Measurements from ENCODE around the gene PRXL2A. TPM values are rescaled to one million over a fixed set of nuclear protein-coding genes. Genes with fewer than 3 reads are reported as not detected.

The PRXL2A gene
- total and polyA plus RNA-seq, 9 donors: 24.8 to 58.9 (median 43.7) TPM

DNA sequence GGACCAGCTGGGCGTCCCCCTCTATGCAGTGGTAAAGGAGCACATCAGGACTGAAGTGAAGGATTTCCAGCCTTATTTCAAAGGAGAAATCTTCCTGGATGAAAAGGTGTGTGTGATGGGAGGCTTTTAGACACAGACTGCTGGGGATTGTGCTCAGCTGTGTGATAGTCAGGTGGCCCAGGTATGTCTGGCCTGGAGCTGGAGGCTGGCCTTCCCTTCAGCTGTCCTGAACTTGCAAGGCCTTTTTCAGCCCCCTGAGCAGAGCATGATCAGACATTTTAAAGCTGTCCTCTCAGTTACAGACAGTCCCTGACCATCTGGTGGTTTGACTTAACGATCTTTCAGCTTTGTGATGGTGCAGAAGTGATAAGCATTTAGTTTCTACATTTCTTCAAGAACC lies 17.6 kb downstream of the PRXL2A start:
- Histone ChIP-seq H3K4me3 (no peak overlapping the region), H3K9me3 (no peaks in the 10 kb centered on the region), H3K4me1 (ENCODE audit: insufficient read depth) (peaks cover 4% of the 10 kb centered on the region), H3K27me3 (no peaks in the 10 kb centered on the region), H3K27ac (no peak overlapping the region), H3K36me3 (no peaks in the 10 kb centered on the region)
- 77 to 84% (median 84%) methylated on average over 2 of the region's 2 CpGs for WGBS, 3 donors
- intact Hi-C loops (cut with DNase I): no loop called here
- DNase-seq: no peak
- TF ChIP-seq CTCF (IDR thresholded peaks at IDR 0.05) (no peak), POLR2A (IDR thresholded peaks at IDR 0.05) (no peak), EP300 (IDR thresholded peaks at IDR 0.05) (no peak)

DNA sequence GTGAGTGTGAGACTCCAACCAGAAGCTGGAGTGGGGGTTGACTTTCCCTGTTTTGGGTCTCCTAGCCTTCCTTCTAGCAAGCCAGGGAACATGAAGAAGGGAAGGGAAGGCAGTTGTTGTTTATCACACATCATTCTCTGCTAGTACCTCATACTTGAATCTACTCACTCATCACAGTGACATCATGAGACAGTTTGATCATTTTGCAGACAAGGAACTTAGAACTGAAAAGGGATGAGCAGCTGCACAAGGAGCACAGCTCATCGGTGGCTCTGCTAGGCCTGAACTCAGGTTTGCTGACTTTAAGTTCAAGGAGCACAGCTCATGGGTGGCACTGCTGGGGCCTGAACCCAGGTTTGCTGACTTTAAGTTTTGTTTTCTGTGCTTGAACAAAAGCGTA lies 19.2 kb downstream of the PRXL2A start:
- H3K36me3 ChIP-seq: no peaks in the 10 kb centered on the region

GRCh38 chr10:80429521-80429973 lies 21.2 kb downstream of the PRXL2A start:
- H3K4me3 ChIP-seq: no peak overlapping the region
- TF ChIP-seq CTCF (IDR thresholded peaks at IDR 0.05) (no peak), EP300 (IDR thresholded peaks at IDR 0.05) (no peak), POLR2A (IDR thresholded peaks at IDR 0.05) (no peak)
- no peak overlapping the region for H3K27ac ChIP-seq
- H3K27me3 ChIP-seq: no peaks in the 10 kb centered on the region
- DNase-seq: no peak
- 81 to 92% (median 90%) methylated on average over 9 of the region's 9 CpGs for WGBS, 3 donors
- no peaks in the 10 kb centered on the region for H3K9me3 ChIP-seq
- no peaks in the 10 kb centered on the region for H3K36me3 ChIP-seq
- intact Hi-C loops (cut with DNase I): no loop called here
- no peaks in the 10 kb centered on the region for H3K4me1 ChIP-seq (ENCODE audit: insufficient read depth)

More for the DNA sequence above, 19.2 kb downstream of the PRXL2A start:
- H3K4me3 ChIP-seq: no peak overlapping the region
- H3K27ac ChIP-seq: no peak overlapping the region
- no peaks in the 10 kb centered on the region for H3K4me1 ChIP-seq (ENCODE audit: insufficient read depth)
- TF ChIP-seq EP300 (IDR thresholded peaks at IDR 0.05): no peak
- TF ChIP-seq POLR2A (IDR thresholded peaks at IDR 0.05): no peak
- no peak for TF ChIP-seq CTCF (IDR thresholded peaks at IDR 0.05)
- intact Hi-C loops (cut with DNase I): no loop called here
- H3K9me3 ChIP-seq: no peaks in the 10 kb centered on the region
- DNase-seq: no peak
- 97 to 98% (median 97%) methylated on average over 2 of the region's 2 CpGs for WGBS, 3 donors
- no peaks in the 10 kb centered on the region for H3K27me3 ChIP-seq

- Histone ChIP-seq H3K4me3 (no peak overlapping the region), H3K27ac (no peak overlapping the region), H3K9me3 (no peaks in the 10 kb centered on the region), H3K36me3 (no peaks in the 10 kb centered on the region), H3K4me1 (ENCODE audit: insufficient read depth) (no peaks in the 10 kb centered on the region), H3K27me3 (no peaks in the 10 kb centered on the region)
- intact Hi-C loops (cut with DNase I): no loop called here
- TF ChIP-seq EP300 (IDR thresholded peaks at IDR 0.05) (no peak), POLR2A (IDR thresholded peaks at IDR 0.05) (no peak), CTCF (IDR thresholded peaks at IDR 0.05) (no peak)
- no peak for DNase-seq
- WGBS, 3 donors: 71 to 82% (median 74%) methylated on average over 3 of the region's 3 CpGs
Measured at GRCh38 chr10:80433134-80433533, 24.8 kb downstream of the PRXL2A start.
